ENCODE results near the gene FAM53B. TPM values are rescaled to one million over a fixed set of nuclear protein-coding genes. Genes with fewer than 3 reads are reported as not detected.

The FAM53B gene
- 6.9 to 13.3 TPM (median 12.7 TPM) in 5 replicates for total RNA-seq (2022; extraction: Qiagen RNA extraction; ENCODE audit: low read depth)

DNA sequence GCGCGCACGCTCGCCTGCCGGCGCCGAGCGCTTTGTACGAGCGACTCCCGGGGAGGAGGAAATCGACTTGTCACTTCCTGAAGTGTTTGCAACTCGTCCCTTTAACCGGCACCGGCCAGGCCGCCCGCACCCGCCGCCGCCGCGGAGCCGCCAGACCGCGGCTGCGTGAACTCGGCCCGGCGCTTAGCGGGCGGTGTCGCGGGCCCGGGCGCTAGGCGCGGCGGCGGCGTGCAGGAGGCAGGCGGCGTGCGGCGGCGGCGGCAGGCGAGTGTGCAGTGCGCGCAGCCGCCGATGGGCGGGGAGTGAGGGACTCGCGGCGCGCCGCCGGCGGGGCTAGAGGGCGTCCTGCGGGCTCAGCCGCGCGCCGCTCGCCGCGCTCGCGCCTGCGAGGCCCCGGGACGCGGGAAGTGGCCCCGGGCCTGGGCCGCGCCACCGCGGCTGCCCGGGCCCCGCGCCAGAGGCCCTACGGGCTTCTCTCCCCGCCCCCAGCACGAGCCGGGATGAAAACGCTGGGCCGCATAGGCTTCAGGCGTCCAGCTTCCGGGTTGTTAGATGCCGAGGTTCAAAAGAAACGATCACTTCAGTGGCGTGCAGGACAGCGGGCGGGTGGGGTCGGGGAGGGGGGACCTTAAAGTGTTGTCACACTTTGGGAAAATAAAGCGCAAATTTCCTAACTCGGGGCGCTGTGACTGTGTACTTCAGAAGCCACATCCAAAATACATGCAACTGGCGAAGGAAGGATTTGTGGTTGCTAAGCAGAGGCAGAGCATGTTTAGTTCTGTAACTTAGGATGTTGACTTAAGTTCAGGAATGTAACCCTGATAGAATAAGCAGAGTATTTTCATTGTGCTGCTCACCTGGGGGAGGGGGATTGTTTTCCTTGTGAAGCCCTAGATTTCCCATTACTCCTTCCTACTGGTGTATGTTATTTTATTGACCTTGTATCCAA, at the start of gene FAM53B:
Gene FAM53B, minus strand, starts transcription at position 277 of the 949 bp plus-strand sequence. CDS start 37,665 bp downstream, outside the sequence.

GRCh38 chr10:124791547-124792348, 47.6 kb upstream of the FAM53B start, which contains the start of gene EEF1AKMT2:
Gene EEF1AKMT2 (minus strand): TSS chr10:124791887. CDS start chr10:124791833, 54 bp downstream.

Other genes with a start within 250 kb of the FAM53B start
- 13.7 to 23.5 TPM (median 18.9 TPM) in 5 replicates for gene EEF1AKMT2, start 47.5 kb upstream of the FAM53B start, total RNA-seq (2022; extraction: Qiagen RNA extraction; ENCODE audit: low read depth)
- gene ABRAXAS2, start 57.4 kb upstream of the FAM53B start, total RNA-seq (2022; extraction: Qiagen RNA extraction; ENCODE audit: low read depth), result 11.9 to 19.0 TPM (median 15.7 TPM) in 5 replicates
- 6.4 to 10.2 TPM (median 9.5 TPM) in 5 replicates for gene ZRANB1, start 197.7 kb upstream of the FAM53B start, total RNA-seq (2022; extraction: Qiagen RNA extraction; ENCODE audit: low read depth)